GM23338 (cell line): ENCODE results near the gene TST.
A peak's percentile ranks its signal among the peaks of the same experiment; 100 is the strongest.

Experiments
- CREB1 ChIP-seq: fragments of 250-450 bp; sonication (Bioruptor Pico); IDR thresholded peaks from 2 replicates; pipeline ENCODE4 v1.5.0; 2020; ENCODE audit warnings: low read depth, mild to moderate bottlenecking, moderate library complexity
- EZH2 ChIP-seq: fragments of 200-600 bp; sonication (generic); IDR thresholded peaks from one replicate; pipeline ENCODE4 v1.8.0; 2017; ENCODE audit warnings: antibody characterized with exemption, mild to moderate bottlenecking, low read depth; ENCODE audit not compliant: unreplicated experiment
- EZH2phosphoT487 ChIP-seq: fragments of 200-600 bp; sonication (generic); IDR thresholded peaks from one replicate; pipeline ENCODE4 v1.8.1; 2018; ENCODE audit warnings: antibody characterized with exemption; ENCODE audit not compliant: unreplicated experiment
- POLR2AphosphoS5 ChIP-seq: IDR thresholded peaks from 2 replicates; pipeline ENCODE4 v1.6.1; 2016; ENCODE audit warnings: antibody characterized with exemption, low read depth
- ZNF114 ChIP-seq: fragments of 250-450 bp; sonication (Bioruptor Pico); IDR thresholded peaks from 2 replicates; pipeline ENCODE4 v1.5.0; 2020; ENCODE audit warnings: mild to moderate bottlenecking, moderate library complexity
- TF ChIP-seq, protein P1 (sequence below), 2 experiments: fragments of 200-600 bp in 1 of 2; sonication (generic) in 1 of 2; conservative IDR thresholded peaks; 2 replicates each; pipeline versions ENCODE4 v1.5.1 to v1.6.1; 2016 to 2017; ENCODE audit warnings: antibody characterized with exemption in 2 of 2, low read depth in 2 of 2, mild to moderate bottlenecking in 2 of 2, moderate library complexity in 1 of 2

DNA sequence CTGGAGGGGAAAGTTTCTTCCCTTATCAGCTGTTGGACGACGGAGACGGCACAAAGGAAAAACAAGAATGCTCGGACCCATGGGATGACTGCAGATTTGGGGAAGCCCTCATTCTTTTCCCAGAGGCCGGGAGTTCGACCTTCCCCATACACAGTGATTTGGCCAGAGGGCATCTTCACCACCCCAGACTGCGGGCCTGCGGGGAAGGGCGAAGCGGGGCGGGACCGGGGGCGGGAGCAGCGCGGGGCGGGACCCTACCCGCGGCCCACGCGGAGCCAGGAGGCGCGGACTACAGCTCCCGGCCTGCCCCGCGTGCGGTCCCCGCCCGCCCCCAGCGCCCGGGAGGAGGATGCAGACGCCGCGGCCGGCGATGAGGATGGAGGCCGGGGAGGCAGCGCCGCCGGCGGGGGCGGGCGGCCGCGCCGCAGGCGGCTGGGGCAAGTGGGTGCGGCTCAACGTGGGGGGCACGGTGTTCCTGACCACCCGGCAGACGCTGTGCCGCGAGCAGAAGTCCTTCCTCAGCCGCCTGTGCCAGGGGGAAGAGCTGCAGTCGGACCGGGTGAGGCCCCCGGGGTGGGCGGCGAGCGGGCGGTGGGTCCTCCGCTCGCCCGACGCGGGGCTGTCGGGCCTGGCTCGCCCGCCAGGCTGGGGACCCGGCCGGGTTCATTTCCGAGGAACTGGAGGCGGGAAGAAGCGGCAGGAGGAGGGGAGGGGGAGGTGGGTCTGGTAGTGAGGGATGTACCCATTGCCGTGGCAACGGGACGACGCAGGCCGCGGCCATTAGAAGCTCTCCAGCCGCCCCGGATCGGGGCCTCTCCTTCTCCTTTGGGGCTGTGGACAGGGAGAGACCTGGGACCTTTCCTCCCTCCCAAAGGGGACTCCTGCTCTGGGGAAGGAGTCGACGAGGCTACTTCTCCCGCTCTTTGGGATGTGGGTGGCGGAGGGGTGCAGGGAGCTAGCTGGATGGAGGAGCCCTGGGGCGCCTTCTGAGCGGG is 32.4 kb upstream of the TST start, which contains the start of gene KCTD17:
- TF ChIP-seq CREB1, result no peak
- TF ChIP-seq, protein P1, sequence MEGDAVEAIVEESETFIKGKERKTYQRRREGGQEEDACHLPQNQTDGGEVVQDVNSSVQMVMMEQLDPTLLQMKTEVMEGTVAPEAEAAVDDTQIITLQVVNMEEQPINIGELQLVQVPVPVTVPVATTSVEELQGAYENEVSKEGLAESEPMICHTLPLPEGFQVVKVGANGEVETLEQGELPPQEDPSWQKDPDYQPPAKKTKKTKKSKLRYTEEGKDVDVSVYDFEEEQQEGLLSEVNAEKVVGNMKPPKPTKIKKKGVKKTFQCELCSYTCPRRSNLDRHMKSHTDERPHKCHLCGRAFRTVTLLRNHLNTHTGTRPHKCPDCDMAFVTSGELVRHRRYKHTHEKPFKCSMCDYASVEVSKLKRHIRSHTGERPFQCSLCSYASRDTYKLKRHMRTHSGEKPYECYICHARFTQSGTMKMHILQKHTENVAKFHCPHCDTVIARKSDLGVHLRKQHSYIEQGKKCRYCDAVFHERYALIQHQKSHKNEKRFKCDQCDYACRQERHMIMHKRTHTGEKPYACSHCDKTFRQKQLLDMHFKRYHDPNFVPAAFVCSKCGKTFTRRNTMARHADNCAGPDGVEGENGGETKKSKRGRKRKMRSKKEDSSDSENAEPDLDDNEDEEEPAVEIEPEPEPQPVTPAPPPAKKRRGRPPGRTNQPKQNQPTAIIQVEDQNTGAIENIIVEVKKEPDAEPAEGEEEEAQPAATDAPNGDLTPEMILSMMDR (conservative IDR thresholded peaks at IDR 0.05; ENCODE audit: low read depth in 2 of 2), result no peak
- peak; percentile 40; the same call in 1 of the 2 replicates for TF ChIP-seq POLR2AphosphoS5
- no peak for TF ChIP-seq EZH2
- no peak for TF ChIP-seq EZH2phosphoT487
- no peak for TF ChIP-seq ZNF114 (CRISPR knock-in tag)
